Subcutaneous abdominal adipose tissue (tissue), 5 donors: Measurements from ENCODE around the gene DCK.
A peak's percentile ranks its signal among the peaks of the same experiment; 100 is the strongest.

ENCODE experiments used
- H3K27ac ChIP-seq: one replicate; pipeline ENCODE4 v1.7.0; 2013; ENCODE audit warnings: low read depth, mild to moderate bottlenecking, inconsistent platforms, low read length, moderate library complexity
- H3K27me3 ChIP-seq, 5 donors: one replicate each; pipeline ENCODE4 v1.7.0; 2013; ENCODE audit warnings: low read length in 5 of 5, inconsistent platforms in 1 of 5; ENCODE audit not compliant: control insufficient read depth in 5 of 5, insufficient read depth in 4 of 5
- H3K36me3 ChIP-seq, 5 donors: one replicate each; pipeline ENCODE4 v1.7.0; 2013; ENCODE audit warnings: low read length in 5 of 5; ENCODE audit not compliant: control insufficient read depth in 5 of 5, insufficient read depth in 5 of 5
- H3K4me1 ChIP-seq, 5 donors: one replicate each; pipeline ENCODE4 v1.7.0; 2013; ENCODE audit warnings: low read length in 5 of 5, mild to moderate bottlenecking in 3 of 5, moderate library complexity in 1 of 5; ENCODE audit not compliant: control insufficient read depth in 5 of 5, insufficient read depth in 5 of 5
- H3K4me3 ChIP-seq, 5 donors: one replicate each; pipeline ENCODE4 v1.7.0; 2013; ENCODE audit warnings: low read length in 5 of 5, low read depth in 1 of 5
- H3K9ac ChIP-seq, 5 donors: one replicate each; pipeline ENCODE4 v1.7.0; 2013; ENCODE audit warnings: low read length in 5 of 5, mild to moderate bottlenecking in 4 of 5, moderate library complexity in 3 of 5
- H3K9me3 ChIP-seq, 5 donors: one replicate each; pipeline ENCODE4 v1.7.0; 2013; ENCODE audit warnings: low read length in 5 of 5; ENCODE audit not compliant: control insufficient read depth in 5 of 5
- donor health status: healthy.
- donor health status: healthy.
- donor health status: healthy.
- donor health status: healthy.
- donor health status: healthy.

Gene DCK

DNA sequence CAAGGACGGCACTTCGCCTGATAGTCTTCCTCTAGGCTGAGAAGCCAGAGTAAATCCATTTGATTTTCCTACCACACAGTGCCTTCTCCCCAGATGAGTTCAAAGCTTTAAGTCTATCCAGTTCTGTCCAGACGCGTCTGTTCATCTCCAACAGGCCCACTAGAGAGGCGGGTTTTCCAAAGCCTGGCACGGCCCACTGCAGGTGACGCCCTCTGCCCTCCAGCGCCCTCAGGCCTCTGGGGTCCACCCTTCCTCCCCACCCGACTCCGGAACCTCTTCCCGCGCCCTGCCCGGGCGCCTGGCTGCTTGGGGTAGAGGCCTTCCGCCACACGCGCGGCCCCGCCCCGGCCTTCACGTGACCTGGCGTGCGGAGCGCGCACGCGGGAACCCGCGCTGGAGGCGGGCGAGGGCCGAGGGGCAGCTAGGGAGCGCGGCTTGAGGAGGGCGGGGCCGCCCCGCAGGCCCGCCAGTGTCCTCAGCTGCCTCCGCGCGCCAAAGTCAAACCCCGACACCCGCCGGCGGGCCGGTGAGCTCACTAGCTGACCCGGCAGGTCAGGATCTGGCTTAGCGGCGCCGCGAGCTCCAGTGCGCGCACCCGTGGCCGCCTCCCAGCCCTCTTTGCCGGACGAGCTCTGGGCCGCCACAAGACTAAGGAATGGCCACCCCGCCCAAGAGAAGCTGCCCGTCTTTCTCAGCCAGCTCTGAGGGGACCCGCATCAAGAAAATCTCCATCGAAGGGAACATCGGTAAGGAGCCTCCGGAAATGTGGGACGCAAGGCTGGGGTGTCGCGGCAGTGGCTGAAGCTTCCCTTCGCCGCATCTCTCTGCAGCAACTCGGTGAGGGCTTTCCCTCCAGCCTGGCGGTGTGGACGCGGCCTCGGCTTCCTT lies at the start of gene DCK:
TSS of gene DCK (plus strand) at position 469 of the 888 bp plus-strand sequence. CDS start at position 656, 187 bp downstream.
- Histone ChIP-seq H3K4me1 (peaks cover 4 to 38% (median 21%) of the 10 kb centered on the region in 5 donors), H3K27ac (peak within 1 kb of the TSS; percentile 79)

GRCh38 chr4:70945046-70945445 lies 48.4 kb upstream of the DCK start:
- no peak overlapping the region for H3K4me3 ChIP-seq

More for the DNA sequence above, at the start of gene DCK:
- peak within 1 kb of the TSS; percentile 93 to 98 (median 97) for H3K4me3 ChIP-seq
- H3K36me3 ChIP-seq = peaks cover 0 to under 1% (median 0%) of the 10 kb centered on the region in 5 donors
- H3K27me3 ChIP-seq = no peaks in the 10 kb centered on the region
- no peaks in the 10 kb centered on the region for H3K9me3 ChIP-seq
- peak within 1 kb of the TSS; percentile 90 to 95 (median 94) for H3K9ac ChIP-seq

GRCh38 chr4:70945452-70946055 lies 47.9 kb upstream of the DCK start:
- H3K9me3 ChIP-seq = no peaks in the 10 kb centered on the region
- no peak overlapping the region for H3K4me3 ChIP-seq
- H3K4me1 ChIP-seq = peaks cover 0 to 23% (median 5%) of the 10 kb centered on the region in 5 donors
- H3K27me3 ChIP-seq = no peaks in the 10 kb centered on the region
- no peak overlapping the region for H3K9ac ChIP-seq
- no peak overlapping the region for H3K27ac ChIP-seq
- H3K36me3 ChIP-seq = no peaks in the 10 kb centered on the region

More at GRCh38 chr4:70945046-70945445, 48.4 kb upstream of the DCK start:
- Histone ChIP-seq H3K9ac (no peak overlapping the region), H3K27me3 (no peaks in the 10 kb centered on the region), H3K9me3 (no peaks in the 10 kb centered on the region), H3K4me1 (peaks cover 0 to 23% (median 5%) of the 10 kb centered on the region in 5 donors), H3K36me3 (no peaks in the 10 kb centered on the region), H3K27ac (no peak overlapping the region)

DNA sequence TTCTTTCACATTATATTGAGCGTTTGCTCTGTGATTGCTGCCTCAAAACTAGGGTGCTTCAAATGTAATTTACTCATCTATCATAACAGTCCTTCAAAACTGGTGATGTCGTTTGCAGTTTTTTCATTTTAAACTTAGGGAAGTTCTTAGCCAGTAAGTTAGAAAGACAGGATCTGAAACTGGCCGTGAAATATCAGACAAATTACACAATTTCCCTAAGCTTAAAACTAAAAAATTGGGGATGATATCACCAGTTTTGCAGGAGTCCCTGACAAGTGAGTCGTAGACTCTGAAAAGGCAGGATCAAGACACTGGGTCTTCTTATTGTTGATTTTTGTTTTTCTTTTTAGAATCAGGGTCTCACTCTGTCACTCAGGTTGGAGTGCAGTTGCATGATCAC lies 46.5 kb upstream of the DCK start:
- H3K9me3 ChIP-seq = no peaks in the 10 kb centered on the region
- no peaks in the 10 kb centered on the region for H3K27me3 ChIP-seq
- H3K4me1 ChIP-seq = peaks cover 0 to 23% (median 5%) of the 10 kb centered on the region in 5 donors
- H3K27ac ChIP-seq = no peak overlapping the region
- no peak overlapping the region for H3K4me3 ChIP-seq
- no peaks in the 10 kb centered on the region for H3K36me3 ChIP-seq
- H3K9ac ChIP-seq = no peak overlapping the region

DNA sequence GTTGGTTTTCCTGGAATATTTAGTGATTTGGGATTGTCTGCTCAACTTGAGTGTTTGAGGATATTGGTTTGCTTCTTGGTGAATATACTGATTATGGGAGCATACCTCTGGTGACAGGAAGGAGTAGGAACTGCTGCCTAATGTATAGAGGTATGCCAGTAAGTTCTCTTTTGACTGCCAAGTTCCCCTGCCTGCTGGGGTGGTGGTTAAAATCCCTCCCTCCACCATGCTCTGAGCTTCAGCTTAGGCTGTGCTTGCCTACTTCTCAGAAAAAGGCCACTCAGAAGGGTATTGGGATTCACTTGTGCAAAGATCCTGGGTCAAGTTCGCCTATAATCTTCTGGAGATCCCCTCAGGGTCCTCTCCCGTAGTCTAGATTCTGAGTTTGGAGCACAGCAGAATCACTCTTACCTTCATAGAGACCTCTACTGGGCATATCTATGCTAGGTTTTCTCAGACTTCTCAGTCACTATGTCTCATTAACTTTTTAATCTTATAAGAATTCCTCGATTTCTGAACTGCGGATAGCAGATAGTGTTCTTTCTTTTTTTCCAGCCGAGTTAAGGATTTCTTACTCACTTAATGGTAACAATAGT lies 44.7 kb upstream of the DCK start:
- Histone ChIP-seq H3K9ac (no peak overlapping the region), H3K4me3 (no peak overlapping the region), H3K27ac (no peak overlapping the region), H3K4me1 (peaks cover 0 to 28% (median 5%) of the 10 kb centered on the region in 5 donors), H3K36me3 (no peaks in the 10 kb centered on the region), H3K9me3 (no peaks in the 10 kb centered on the region), H3K27me3 (no peaks in the 10 kb centered on the region)

- peaks cover 0 to 10% (median 3%) of the 10 kb centered on the region in 5 donors for H3K4me1 ChIP-seq
- H3K9me3 ChIP-seq = no peaks in the 10 kb centered on the region
- no peak overlapping the region for H3K4me3 ChIP-seq
- H3K9ac ChIP-seq = no peak overlapping the region
- peaks cover 0 to 1% (median under 1%) of the 10 kb centered on the region in 5 donors for H3K36me3 ChIP-seq
- no peak overlapping the region for H3K27ac ChIP-seq
- no peaks in the 10 kb centered on the region for H3K27me3 ChIP-seq
Measured at GRCh38 chr4:70954032-70954431, 39.4 kb upstream of the DCK start.

GRCh38 chr4:70956549-70957210 lies 36.8 kb upstream of the DCK start:
- Histone ChIP-seq H3K9ac (no peak overlapping the region), H3K4me3 (no peak overlapping the region), H3K36me3 (peaks cover 3 to 14% (median 12%) of the 10 kb centered on the region in 5 donors), H3K4me1 (peaks cover 0 to 6% (median 3%) of the 10 kb centered on the region in 5 donors), H3K9me3 (no peaks in the 10 kb centered on the region), H3K27me3 (no peaks in the 10 kb centered on the region), H3K27ac (no peak overlapping the region)

GRCh38 chr4:70958681-70959080 lies 34.8 kb upstream of the DCK start:
- no peak overlapping the region for H3K9ac ChIP-seq
- no peaks in the 10 kb centered on the region for H3K4me1 ChIP-seq
- no peak overlapping the region for H3K4me3 ChIP-seq
- no peaks in the 10 kb centered on the region for H3K27me3 ChIP-seq
- H3K9me3 ChIP-seq = no peaks in the 10 kb centered on the region
- H3K27ac ChIP-seq = no peak overlapping the region
- peaks cover 3 to 14% (median 12%) of the 10 kb centered on the region in 5 donors for H3K36me3 ChIP-seq

GRCh38 chr4:70969076-70969475 lies 24.4 kb upstream of the DCK start:
- Histone ChIP-seq H3K27me3 (no peaks in the 10 kb centered on the region), H3K4me3 (no peak overlapping the region), H3K36me3 (peaks cover 4 to 15% (median 7%) of the 10 kb centered on the region in 5 donors), H3K27ac (no peak overlapping the region), H3K9me3 (no peaks in the 10 kb centered on the region), H3K9ac (no peak overlapping the region), H3K4me1 (no peaks in the 10 kb centered on the region)
